ENCODE measurements around the gene YARS1. TPM values are rescaled to one million over a fixed set of nuclear protein-coding genes. Genes with fewer than 3 reads are reported as not detected.
"Not testable (repeated sequence)": the region's sequence is repeated elsewhere in the genome, so short reads cannot be mapped to it uniquely, and the experiment has no call there.

Gene YARS1
- total RNA-seq, 1 donor from 2014 or later, result 73.3 TPM

DNA sequence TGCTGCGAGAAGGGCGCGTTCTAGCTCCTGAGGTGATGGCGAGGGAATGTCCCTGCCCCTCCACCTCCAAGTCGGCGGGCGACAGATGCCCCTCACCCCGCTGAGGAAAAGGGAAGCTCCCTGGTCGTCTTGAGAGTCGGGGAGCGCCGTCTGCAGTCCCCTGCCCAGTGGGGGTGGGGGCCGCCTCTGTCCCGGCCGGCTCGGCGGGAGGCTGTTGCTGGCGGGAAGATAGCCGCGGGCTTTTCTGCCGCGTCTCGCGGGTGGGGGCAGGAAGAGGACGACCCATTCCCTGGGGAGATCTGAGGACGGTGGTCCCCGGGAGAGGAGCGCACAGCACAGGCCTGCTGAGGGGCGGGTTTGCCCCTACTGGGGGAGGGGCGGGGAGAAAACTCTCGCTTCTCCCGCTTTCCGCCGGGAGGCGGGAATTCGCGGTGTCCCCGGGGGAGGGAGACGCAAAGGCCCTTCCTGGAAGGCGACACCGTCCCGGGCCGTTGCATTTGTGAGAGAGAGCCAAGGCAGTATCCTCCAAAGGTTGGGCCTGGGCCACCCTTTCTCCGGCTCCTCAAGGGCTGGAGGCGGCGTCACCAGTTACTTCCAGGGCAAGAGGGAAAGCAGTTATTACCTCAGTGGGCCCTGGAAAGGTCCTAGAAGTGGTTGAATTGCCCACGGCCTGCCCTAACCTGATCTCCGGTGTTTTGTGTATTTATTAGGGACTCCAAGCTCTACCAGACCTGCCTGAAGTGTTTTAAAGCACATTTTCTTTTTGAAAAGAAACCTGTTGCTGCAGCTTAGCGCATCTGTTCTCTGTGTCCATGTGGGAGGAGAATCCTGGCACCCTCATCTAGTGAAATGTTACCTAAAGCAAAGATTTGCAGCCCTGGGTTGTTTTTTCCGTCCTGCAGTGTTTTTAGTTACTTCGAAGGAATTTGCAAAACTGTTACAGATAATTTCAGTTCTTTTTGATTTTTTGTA lies 943 bp upstream of the YARS1 start:
- DNase-seq (ENCODE audit: low read depth in 2 of 2), result peak; percentile 18 to 62

DNA sequence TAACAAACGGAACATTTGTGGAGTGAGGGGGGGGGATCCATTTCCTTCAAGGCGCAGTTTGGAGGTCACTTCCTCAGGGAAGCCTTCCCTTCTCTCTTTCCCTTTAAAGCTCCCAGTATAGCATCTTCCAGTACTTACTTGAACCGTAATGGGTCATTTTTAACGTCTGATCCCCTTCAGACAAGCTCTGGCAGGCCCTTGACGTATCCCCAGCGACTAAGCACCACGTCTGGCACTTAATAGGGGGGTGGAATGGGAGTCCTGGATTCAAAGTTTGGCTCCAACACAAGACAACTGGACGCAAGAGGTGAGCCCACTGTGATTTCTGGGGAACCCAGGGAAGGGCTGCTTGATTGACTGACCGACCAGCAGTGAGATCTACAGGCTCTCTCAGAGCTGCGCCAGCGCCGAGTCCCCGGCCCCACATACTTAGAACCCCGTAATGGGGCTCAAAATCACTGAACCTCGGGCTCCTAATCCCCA lies 441 bp downstream of the YARS1 start:
- DNase-seq (ENCODE audit: low read depth in 2 of 2), result peak in 1 of 2 donors; percentile 54

DNA sequence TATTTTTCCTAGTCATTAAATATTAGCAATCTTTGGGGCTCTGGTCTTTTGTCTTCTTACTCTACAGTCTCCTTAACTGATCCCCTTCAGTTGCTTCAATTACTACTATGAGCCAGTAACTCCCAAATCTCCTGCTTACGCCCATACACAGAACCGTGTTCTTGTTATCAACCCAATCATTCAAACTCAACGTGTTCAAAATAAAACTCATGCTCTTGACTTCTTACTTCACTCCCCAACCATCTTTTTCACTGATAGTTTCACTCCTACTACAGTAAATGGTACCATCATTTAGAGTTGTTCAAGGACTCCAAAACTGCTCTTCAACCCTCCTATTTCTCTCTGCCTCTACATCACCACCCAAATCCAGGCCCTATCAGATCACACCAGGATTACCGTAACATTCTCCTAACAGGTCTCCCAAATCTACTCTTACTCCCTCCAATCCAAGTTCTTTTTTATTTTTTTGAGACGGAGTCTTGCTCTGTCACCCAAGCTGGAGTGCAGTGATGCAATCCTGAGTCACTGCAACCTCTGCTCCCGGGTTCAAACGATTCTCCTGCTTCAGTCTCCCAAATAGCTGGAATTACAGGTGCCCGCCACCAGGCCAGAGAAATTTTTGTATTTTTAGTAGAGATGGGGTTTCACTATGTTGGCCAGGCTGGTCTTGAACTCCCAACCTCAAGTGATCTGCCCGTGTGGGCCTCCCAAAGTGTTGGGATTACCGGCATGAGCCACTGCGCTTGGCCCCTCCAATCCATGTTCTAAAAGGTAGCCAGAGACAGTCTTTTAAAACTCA lies 3.0 kb downstream of the YARS1 start:
- peak in 1 of 2 donors; percentile 11 for DNase-seq (ENCODE audit: low read depth in 2 of 2)

DNA sequence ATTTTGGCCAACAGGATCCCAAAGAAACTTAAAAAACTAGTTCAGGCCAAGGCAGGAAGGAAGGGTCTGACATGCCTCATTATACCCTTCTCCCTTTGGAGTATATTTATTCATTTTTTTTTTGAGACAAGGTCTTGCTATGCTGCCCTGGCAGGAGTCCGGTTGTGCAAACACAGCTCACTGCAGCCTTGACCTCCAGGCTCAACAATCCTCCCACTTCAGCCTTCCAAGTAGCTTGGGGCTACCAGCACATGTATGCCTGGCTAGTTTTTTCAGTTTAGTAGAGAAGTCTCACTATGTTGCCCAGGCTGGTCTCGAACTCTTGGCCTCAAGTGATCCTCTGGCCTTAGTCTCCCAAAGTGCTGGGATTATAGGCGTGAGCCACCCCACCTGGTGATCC lies 5.2 kb downstream of the YARS1 start:
- no peak for DNase-seq (ENCODE audit: low read depth in 2 of 2)

DNA sequence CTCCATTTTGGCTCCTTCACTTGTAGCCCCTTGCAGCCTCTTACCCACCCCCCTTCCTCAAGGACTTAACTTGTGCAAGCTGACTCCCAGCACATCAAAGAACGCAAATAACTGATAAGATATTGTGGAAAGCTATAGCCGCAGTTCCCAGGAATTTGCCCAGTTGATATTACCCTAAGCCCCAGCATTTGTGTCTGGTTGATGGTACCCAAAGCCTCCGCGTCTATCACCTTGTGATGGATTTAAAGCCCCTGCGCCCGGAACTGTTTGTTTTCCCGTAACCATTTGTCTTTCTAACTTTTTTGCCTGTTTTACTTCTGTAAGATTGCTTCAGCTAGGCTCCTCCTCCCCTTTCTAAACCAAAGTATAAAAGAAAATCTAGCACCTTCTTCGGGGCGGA lies 5.9 kb downstream of the YARS1 start:
- no peak for DNase-seq (ENCODE audit: low read depth in 2 of 2)

DNA sequence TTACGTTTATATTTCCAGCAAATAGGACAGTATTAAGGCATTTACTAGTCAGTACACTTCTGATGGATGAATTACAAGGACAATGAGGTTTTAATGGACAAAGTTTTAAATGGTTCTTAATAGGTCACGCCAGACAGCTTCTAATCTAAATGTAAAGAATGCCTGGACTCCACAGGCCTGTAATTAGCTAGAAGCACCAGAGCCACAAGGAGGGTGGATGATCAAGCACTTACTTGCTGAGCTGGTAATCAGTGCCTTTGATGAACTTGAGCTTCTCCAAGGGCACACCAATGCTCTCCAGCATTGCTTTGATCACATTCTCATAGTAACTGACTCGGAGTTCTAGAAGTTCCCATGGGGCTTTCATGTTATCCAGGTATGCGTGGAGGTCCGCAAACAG lies 6.8 kb downstream of the YARS1 start:
- no peak for DNase-seq (ENCODE audit: low read depth in 2 of 2)

DNA sequence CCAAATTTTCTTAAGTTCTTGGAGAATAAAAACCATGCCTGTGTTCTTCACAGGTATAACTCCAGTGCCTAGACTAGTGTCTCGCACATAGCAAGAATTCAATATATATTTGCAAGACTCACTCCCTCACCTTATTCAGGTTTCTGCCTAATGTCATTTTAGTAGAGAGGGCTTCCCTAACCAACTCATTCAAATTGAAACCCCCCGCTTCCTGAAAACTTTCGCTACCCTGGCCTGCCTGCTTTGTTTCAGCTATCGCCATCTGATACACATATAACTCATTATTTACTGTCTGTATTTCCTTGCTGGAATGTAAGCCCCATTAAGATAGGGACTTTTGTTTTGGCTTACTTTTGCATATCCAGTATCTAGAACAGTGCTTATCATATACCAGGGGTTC lies 8.6 kb downstream of the YARS1 start:
- DNase-seq (ENCODE audit: low read depth in 2 of 2), result no peak

DNA sequence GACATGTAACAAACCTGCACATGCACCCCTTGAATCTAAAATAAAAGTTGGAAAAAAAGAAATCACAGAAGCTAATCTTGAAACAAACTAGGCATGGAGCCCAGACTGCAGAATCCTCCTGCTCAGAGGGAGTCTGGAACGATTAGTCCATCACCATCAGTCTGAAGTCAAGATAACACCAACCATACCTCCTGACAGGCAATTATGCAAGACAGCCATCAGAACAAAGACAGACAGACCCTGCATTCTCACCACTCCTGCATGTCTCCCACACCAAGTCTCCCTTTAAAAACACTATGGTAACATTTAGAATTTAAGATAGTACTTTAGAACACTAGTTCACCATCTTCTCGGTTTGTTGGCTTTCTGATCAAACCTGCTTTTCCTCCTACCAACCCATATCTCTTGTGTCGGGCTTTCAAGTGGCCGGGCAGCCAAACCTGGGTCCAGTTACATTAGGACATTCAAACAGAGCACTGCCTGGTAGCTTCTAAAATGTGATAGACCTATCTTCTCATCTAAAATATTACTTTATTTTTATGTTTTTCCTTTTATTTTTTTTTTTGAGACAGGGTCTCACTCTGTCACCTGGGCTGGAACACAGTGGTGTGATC lies 10.1 kb downstream of the YARS1 start:
- DNase-seq (ENCODE audit: low read depth in 2 of 2), result no peak

DNA sequence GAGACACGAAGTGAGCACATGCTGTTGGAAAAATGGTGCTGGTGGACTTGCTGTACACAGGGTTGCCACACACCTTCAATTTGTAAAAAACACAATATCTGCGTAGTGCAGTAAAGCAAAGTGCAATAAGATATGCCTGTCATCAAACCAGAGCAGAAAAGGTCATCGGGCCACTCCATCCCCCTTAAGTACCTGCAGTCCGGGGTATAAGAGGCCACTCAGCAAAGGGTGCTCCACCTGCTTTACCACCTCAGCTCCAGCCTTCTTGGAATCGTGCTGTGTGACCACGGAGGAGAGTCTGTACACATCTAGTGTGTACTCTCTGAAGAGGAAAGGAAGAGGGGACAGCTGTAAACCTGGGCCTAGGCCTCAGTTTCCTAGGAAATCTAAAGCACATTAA lies 10.9 kb downstream of the YARS1 start:
- DNase-seq (ENCODE audit: low read depth in 2 of 2), result no peak

DNA sequence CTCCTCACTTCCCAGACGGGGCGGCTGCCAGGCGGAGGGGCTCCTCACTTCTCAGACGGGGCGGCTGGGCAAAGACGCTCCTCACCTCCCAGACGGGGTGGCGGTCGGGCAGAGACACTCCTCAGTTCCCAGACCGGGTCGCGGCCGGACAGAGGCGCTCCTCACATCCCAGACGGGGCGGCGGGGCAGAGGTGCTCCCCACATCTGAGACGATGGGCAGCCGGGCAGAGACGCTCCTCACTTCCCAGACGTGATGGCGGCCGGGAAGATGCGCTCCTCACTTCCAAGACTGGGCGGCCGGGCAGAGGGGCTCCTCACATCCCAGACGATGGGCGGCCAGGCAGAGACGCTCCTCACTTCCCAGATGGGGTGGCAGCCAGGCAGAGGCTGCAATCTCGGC lies 12.7 kb downstream of the YARS1 start:
- not testable (repeated sequence) for DNase-seq (ENCODE audit: low read depth in 2 of 2)

DNA sequence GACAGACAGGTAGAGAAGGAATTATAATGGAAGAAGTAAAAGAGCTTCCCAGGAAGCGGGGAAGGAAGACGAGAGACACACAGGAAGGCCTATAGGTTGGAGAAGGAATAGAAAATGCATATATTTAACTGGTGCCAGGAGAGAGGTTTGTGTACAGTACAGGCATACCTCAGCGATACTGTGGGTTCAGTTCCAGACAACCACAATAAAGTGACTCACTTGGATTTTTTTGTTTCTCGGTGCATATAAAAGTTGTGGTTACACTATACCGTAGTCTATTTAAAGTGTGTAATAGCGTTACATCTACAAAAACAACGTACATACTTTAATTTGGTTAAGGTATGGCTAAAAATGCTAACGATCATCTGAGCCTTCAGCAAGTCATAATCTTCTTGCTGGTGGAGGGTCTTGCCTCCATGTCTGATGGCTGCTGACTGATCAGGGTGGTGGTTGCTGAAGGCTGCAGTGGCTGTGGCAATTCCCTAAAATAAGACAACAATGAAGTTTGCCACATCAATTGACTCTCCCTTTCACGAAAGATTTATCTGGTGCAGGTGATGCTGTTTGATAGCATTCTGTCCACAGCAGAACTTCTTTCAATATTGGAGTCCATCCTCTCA lies 16.0 kb downstream of the YARS1 start:
- DNase-seq (ENCODE audit: low read depth in 2 of 2), result no peak

DNA sequence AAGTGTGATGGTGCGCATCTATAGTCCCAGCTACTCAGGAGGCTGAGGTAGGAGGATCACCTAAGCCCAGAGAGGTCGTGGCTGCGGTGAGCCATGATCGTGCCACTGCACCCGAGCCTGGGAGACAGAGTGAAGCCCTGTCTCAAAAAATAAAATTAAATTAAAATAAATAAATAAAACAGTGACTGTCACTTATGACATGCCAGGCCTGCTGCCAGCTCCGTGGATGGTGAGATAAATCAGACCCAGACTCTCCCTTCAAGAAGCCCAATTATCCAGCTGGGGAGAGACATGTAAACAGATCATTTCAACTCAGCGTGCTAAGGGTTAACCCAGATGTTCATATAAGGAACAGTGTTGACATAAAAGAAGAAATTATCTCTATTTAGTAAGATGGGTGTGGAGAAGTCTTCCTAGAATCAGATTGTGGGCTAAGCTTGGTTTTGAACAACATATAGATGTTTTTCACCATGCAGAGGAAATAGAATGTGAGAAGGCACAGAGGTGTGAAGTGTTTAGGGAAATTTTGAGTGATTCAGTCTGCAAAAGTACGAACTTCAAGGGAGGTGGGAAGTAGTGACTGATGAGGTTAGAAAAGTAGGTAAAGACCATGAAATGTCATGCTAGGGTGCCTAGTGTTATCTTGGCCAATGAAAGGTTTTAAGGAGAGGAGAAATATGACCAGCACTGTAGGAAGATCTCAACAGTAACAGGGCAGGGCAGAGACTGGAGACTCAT lies 18.3 kb downstream of the YARS1 start:
- no peak for DNase-seq (ENCODE audit: low read depth in 2 of 2)

DNA sequence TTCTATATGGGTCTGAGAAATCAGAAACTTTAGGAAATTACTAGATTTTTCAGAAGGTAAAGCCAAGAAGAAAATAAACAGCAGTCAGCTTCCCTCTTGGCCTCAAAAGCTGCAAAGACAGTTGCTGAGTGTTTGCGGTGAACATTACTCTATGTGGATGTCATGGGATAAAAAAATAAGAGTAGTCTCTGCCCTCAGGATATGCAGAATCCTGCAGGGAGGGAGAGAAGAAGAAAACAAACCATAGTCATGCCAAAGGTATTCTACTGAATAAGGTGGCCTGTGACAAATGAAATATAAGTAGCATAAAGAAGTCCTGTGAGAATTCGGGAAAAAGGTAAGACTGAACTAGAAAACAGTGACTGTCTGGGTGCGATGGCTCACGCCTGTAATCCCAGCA lies 19.0 kb downstream of the YARS1 start:
- no peak for DNase-seq (ENCODE audit: low read depth in 2 of 2)

DNA sequence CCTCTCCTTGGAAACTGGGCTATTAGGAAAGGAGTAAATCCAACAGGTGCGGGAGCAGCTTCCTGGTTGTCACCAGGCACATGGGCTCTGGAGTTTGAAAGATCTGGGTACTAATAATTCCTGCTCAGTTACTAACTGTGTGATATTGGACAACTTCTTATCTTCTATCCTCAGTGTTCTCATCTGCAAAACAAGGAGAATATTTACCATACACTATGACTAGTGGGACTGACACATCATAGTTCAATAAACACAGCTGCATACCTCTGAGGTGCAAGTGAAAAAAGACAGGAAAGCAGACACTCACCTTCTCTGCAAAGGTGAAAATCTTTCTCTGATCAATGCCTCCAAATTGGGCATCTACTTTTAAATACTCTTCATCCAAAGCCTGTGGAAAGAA lies 19.7 kb downstream of the YARS1 start:
- no peak for DNase-seq (ENCODE audit: low read depth in 2 of 2)

DNA sequence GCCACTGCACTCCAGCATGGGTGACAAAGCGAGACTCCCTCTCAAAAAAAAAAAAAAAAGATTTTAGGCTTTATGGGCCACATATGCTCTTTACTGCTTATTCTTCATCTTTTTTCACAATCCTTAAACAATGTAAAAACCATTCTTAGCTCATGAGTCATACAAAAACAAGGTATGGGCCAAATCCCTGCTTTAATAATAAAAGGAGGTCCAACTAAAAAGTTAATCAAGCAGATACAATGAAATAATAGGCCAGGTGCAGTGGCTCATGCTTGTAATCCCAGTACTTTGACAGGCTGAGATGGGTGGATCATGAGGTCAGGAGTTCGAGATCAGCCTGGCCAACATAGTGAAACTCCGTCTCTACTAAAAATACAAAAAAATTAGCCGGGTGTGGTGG lies 21.4 kb downstream of the YARS1 start:
- peak; percentile 59 to 78 for DNase-seq (ENCODE audit: low read depth in 2 of 2)

DNA sequence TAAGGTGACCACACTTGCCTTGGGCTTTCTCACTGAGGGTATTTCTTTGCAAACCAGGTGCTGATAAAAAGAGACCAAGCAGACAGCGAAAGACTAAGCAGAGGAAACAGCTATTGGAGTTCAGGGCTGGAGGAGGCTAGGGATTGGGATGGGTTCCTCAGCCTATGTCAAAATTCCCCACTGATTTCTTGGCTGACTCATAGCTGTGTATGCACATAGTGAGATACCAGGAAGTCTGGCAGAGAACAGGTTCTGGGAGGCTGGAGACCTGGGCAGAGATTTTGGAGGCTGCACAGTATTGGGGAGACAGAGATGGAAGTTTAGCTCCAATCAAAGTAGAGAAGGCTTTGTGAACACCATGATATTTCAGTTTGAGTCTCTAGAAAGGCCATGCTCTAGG lies 25.3 kb downstream of the YARS1 start:
- no peak for DNase-seq (ENCODE audit: low read depth in 2 of 2)

DNA sequence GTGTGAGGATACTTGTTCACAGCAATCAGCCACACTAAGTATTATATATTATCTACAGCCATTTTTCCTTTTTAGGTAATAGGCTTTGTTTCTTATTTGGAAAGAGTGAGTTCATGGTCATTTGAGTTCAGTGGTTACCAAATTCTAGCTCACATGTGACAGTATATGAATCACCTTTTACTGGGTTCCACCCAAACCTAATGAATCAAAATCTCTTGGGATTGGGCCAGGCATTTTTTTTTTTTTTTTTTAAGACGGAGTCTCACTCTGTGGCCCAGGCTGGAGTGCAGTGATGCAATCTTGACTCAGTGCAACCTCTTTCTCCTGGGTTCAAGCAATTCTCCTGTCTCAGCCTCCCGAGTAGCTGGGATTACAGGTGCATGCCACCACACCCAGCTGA lies 27.8 kb downstream of the YARS1 start:
- DNase-seq (ENCODE audit: low read depth in 2 of 2), result peak; percentile 47 to 49

DNA sequence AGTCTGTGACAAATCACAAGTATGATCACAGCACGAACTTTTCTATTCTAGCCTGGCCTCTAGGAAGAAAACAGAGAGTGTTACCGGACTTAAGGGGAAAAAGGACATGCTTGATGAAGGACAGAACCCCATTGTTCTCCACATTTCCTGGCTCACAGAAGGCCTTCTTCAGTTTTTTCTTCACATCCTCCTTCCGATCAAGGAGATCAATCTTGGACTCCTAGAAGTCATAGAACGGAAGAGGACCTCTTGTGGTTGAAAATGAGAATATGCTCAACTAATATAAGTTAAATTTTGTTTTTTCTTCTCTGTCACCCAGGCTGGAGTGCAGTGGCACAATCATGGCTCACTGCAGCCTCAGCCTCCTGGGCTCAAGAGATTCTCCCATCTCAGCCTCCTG lies 30.3 kb downstream of the YARS1 start:
- peak in 1 of 2 donors; percentile 50 for DNase-seq (ENCODE audit: low read depth in 2 of 2)

DNA sequence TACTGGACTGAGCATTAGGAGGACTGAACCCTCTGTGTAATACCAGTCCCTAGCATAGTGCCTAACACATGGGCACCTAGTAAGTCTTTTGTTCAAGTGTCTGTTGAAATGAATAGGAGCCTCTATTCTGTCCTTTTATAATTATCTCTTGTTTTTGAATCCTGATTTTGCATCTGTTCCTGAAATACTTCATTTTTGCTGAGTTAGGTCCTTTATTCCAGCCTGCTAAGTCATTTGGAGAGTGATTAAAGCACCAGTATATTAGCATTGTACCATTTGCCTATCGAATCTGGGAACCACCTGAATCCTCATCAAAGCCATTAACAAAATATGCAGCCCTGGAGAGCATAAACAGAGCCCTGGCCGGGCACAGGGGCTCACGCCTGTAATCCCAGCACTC lies 32.3 kb downstream of the YARS1 start:
- no peak for DNase-seq (ENCODE audit: low read depth in 2 of 2)

DNA sequence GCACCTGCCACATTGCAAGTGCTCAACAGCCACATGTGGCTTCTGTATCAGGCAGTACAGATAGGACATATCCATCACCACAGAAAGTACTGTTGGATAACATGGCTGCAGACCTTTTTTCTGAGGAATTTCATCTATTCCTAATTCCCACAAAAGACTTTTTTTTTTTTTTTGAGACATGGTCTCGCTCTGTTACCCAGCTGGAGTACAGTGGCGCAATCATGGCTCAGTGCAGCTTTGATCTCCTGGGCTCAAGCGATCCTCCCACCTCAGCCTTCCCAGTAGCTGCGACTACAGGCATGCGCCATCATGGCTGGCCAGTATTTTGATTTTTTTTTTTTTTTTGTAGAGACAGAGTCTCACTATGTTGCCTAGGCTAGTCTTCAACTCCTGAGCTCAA lies 33.3 kb downstream of the YARS1 start:
- DNase-seq (ENCODE audit: low read depth in 2 of 2), result no peak

DNA sequence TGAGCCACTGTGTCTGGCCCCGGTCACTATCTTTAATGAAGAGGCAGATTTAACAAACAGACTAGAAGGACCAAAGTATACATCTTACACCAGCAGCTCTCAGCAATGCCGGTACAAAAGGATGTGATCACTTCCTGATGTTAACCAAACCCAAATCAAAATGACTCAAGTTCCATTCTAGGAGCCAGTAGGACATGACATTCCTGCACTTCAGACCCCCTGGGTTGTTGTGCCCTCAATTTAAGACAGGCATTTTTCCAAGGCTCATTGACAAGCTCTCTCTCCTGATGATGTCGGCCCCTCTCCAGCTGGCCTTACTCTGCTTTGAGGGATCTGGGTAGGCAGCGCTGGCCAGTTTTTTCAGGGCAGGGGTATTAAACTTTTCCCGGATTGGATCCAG lies 35.1 kb downstream of the YARS1 start:
- DNase-seq (ENCODE audit: low read depth in 2 of 2), result peak in 1 of 2 donors; percentile 33

Measured in dermis microvascular lymphatic vessel endothelial cell (primary cell).